Esophagus squamous epithelium (tissue), 4 donors: ENCODE measurements around the gene CARS2.

ENCODE experiments used
- POLR2A ChIP-seq, 4 donors: fragments of 450-650 bp; IDR thresholded peaks; one replicate each; pipeline ENCODE4 v1.6.1; 2017; ENCODE audit warnings: antibody characterized with exemption in 4 of 4, mild to moderate bottlenecking in 4 of 4, moderate library complexity in 3 of 4
- TF ChIP-seq, protein P1 (sequence below), 6 experiments: fragments of 450-650 bp in 4 of 6; fragments of 200-600 bp in 2 of 6; sonication (generic) in 2 of 6; IDR thresholded peaks; one replicate each; pipeline ENCODE4 v1.5.1; 2016 to 2019; ENCODE audit warnings: antibody characterized with exemption in 6 of 6, mild to moderate bottlenecking in 4 of 6, moderate library complexity in 4 of 6

DNA sequence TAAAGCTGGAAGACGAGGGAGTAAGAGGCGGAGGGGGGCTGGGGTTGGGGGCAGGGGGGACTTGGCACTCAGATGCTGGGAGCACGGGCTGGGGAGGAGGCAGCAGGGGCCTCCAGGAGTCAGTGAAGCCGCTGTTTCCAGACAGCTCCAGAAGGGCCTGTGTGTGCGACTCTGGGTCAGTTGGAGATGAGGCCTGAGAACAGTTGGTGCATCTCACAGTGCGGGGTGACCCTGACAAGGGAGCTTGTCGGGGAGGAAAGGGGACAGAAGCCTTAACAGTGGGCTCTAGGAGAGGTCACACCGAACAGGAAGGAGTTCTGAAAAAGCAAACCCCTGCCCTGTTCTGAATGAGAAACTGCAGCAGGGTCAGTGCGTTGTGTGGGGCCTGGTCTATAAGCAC lies 79.4 kb downstream of the CARS2 start:
- TF ChIP-seq POLR2A (IDR thresholded peaks at IDR 0.05): no peak
- TF ChIP-seq, protein P1, sequence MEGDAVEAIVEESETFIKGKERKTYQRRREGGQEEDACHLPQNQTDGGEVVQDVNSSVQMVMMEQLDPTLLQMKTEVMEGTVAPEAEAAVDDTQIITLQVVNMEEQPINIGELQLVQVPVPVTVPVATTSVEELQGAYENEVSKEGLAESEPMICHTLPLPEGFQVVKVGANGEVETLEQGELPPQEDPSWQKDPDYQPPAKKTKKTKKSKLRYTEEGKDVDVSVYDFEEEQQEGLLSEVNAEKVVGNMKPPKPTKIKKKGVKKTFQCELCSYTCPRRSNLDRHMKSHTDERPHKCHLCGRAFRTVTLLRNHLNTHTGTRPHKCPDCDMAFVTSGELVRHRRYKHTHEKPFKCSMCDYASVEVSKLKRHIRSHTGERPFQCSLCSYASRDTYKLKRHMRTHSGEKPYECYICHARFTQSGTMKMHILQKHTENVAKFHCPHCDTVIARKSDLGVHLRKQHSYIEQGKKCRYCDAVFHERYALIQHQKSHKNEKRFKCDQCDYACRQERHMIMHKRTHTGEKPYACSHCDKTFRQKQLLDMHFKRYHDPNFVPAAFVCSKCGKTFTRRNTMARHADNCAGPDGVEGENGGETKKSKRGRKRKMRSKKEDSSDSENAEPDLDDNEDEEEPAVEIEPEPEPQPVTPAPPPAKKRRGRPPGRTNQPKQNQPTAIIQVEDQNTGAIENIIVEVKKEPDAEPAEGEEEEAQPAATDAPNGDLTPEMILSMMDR (IDR thresholded peaks at IDR 0.05): no peak
